Urinary bladder (tissue), 4 donors: ENCODE measurements around the gene IRGC. TPM values are rescaled to one million over a fixed set of nuclear protein-coding genes. Genes with fewer than 3 reads are reported as not detected.

ENCODE experiments used
- DNase-seq: peaks from one replicate; pipeline ENCODE4 v3.0.0-alpha.2; 2015; ENCODE audit errors: extremely low spot score
- H3K27ac ChIP-seq: one replicate; pipeline ENCODE4 v1.5.1; 2013; ENCODE audit warnings: low read depth, mild to moderate bottlenecking, moderate library complexity
- H3K36me3 ChIP-seq: one replicate; pipeline ENCODE4 v1.6.1; 2013; ENCODE audit warnings: mild to moderate bottlenecking, moderate library complexity; ENCODE audit not compliant: insufficient read depth
- H3K4me1 ChIP-seq: one replicate; pipeline ENCODE4 v1.6.1; 2013; ENCODE audit warnings: mild to moderate bottlenecking, moderate library complexity; ENCODE audit not compliant: insufficient read depth
- H3K4me3 ChIP-seq: one replicate; pipeline ENCODE4 v1.5.1; 2013; ENCODE audit warnings: low read depth, low read length
- WGBS: extraction: QIAGEN DNeasy Blood & Tissue Kit; methylation state at CpG from one replicate; pipeline ENCODE4 v1.1.7; 2013; 5-methylcytosine and 5-hydroxymethylcytosine counted together
- polyA plus RNA-seq: library from polyadenylated mRNA; stranded (reverse); fragments of 200-250 nt; gene quantifications from one replicate; pipeline ENCODE4 v1.2.3, GENCODE V29; 2013
- total RNA-seq: library from RNA; depleted of rRNA; stranded (reverse); fragments of >200 nt; gene quantifications from one replicate; pipeline ENCODE4 v1.2.3, GENCODE V29; 2014
- donor health status: healthy with polysubstance abuse.
- donor health status: healthy.

IRGC gene
- total and polyA plus RNA-seq, 2 donors = not detected

- Histone ChIP-seq H3K36me3 (no peaks in the 10 kb centered on the region), H3K27ac (no peak overlapping the region), H3K4me3 (no peak overlapping the region), H3K4me1 (no peaks in the 10 kb centered on the region)
- no peak for DNase-seq
- WGBS = 89% methylated on average over 10 of the region's 10 CpGs
Observed at GRCh38 chr19:43741075-43741825, 25.4 kb downstream of the IRGC start.

- no peak for DNase-seq
- WGBS = 83% methylated on average over 3 of the region's 3 CpGs
- H3K4me1 ChIP-seq = no peaks in the 10 kb centered on the region
- H3K36me3 ChIP-seq = no peaks in the 10 kb centered on the region
- no peak overlapping the region for H3K4me3 ChIP-seq
- H3K27ac ChIP-seq = no peak overlapping the region
Observed at GRCh38 chr19:43743059-43743458, 27.2 kb downstream of the IRGC start.

- Histone ChIP-seq H3K36me3 (peaks cover 2% of the 10 kb centered on the region), H3K4me3 (no peak overlapping the region), H3K4me1 (no peaks in the 10 kb centered on the region), H3K27ac (no peak overlapping the region)
- 88% methylated on average over 16 of the region's 16 CpGs for WGBS
- no peak for DNase-seq
Observed at GRCh38 chr19:43747557-43748204, 31.8 kb downstream of the IRGC start.

- H3K27ac ChIP-seq = no peak overlapping the region
- H3K4me1 ChIP-seq = no peaks in the 10 kb centered on the region
- H3K4me3 ChIP-seq = no peak overlapping the region
- DNase-seq = no peak
- H3K36me3 ChIP-seq = peaks cover 2% of the 10 kb centered on the region
- 92% methylated on average over 4 of the region's 4 CpGs for WGBS
Observed at GRCh38 chr19:43748205-43748594, 32.3 kb downstream of the IRGC start.

- peaks cover 2% of the 10 kb centered on the region for H3K36me3 ChIP-seq
- peaks cover 3% of the 10 kb centered on the region for H3K4me1 ChIP-seq
- no peak overlapping the region for H3K27ac ChIP-seq
- no peak for DNase-seq
- H3K4me3 ChIP-seq = no peak overlapping the region
- WGBS = 85% methylated on average over 4 of the region's 4 CpGs
Observed at GRCh38 chr19:43748685-43749084, 32.8 kb downstream of the IRGC start.

- Histone ChIP-seq H3K27ac (no peak overlapping the region), H3K4me3 (no peak overlapping the region), H3K36me3 (peaks cover 2% of the 10 kb centered on the region), H3K4me1 (peaks cover 3% of the 10 kb centered on the region)
- WGBS = 91% methylated on average over 7 of the region's 7 CpGs
- DNase-seq = no peak
Observed at GRCh38 chr19:43749152-43749551, 33.3 kb downstream of the IRGC start.

GRCh38 chr19:43749898-43750297, 34.0 kb downstream of the IRGC start:
- no peak overlapping the region for H3K4me3 ChIP-seq
- WGBS = 92% methylated on average over 1 of the region's 1 CpG
- DNase-seq = no peak
- H3K36me3 ChIP-seq = peaks cover 2% of the 10 kb centered on the region
- H3K27ac ChIP-seq = no peak overlapping the region
- H3K4me1 ChIP-seq = peaks cover 3% of the 10 kb centered on the region

GRCh38 chr19:43751466-43752220, 35.8 kb downstream of the IRGC start:
- Histone ChIP-seq H3K27ac (no peak overlapping the region), H3K4me3 (no peak overlapping the region), H3K36me3 (peaks cover 2% of the 10 kb centered on the region), H3K4me1 (peaks cover 3% of the 10 kb centered on the region)
- no peak for DNase-seq
- 93% methylated on average over 4 of the region's 4 CpGs for WGBS

- 94% methylated on average over 6 of the region's 6 CpGs for WGBS
- H3K27ac ChIP-seq = no peak overlapping the region
Observed at GRCh38 chr19:43752287-43752875, 36.5 kb downstream of the IRGC start.

GRCh38 chr19:43754253-43754502, 38.3 kb downstream of the IRGC start:
- Histone ChIP-seq H3K27ac (peak overlapping the region; percentile 98), H3K4me3 (peak overlapping the region; percentile 46), H3K36me3 (peaks cover 2% of the 10 kb centered on the region), H3K4me1 (peaks cover 3% of the 10 kb centered on the region)
- 0% methylated on average over 11 of the region's 11 CpGs for WGBS
- no peak for DNase-seq

More at GRCh38 chr19:43752287-43752875, 36.5 kb downstream of the IRGC start:
- peaks cover 2% of the 10 kb centered on the region for H3K36me3 ChIP-seq
- peaks cover 3% of the 10 kb centered on the region for H3K4me1 ChIP-seq
- no peak overlapping the region for H3K4me3 ChIP-seq
- no peak for DNase-seq

- Histone ChIP-seq H3K36me3 (no peaks in the 10 kb centered on the region), H3K4me3 (peak within 1 kb of the TSS; percentile 46), H3K4me1 (peaks cover 3% of the 10 kb centered on the region), H3K27ac (peak within 1 kb of the TSS; percentile 98)
- WGBS = under 1% methylated on average over 79 of the region's 79 CpGs
- peak; percentile 98 for DNase-seq
Observed at GRCh38 chr19:43754503-43755255, 38.8 kb downstream of the IRGC start, which contains the start of gene SMG9. Gene SMG9 (minus strand): TSS chr19:43754962. CDS start chr19:43750741, 4,221 bp downstream.

- H3K36me3 ChIP-seq = no peaks in the 10 kb centered on the region
- WGBS = under 1% methylated on average over 28 of the region's 28 CpGs
- peak overlapping the region; percentile 46 for H3K4me3 ChIP-seq
- peak; percentile 57 for DNase-seq
- peaks cover 3% of the 10 kb centered on the region for H3K4me1 ChIP-seq
- peak overlapping the region; percentile 98 for H3K27ac ChIP-seq
Observed at GRCh38 chr19:43755256-43755801, 39.5 kb downstream of the IRGC start.

GRCh38 chr19:43759515-43759914, 43.6 kb downstream of the IRGC start:
- Histone ChIP-seq H3K4me3 (no peak overlapping the region), H3K4me1 (no peaks in the 10 kb centered on the region), H3K36me3 (no peaks in the 10 kb centered on the region), H3K27ac (no peak overlapping the region)
- 62% methylated on average over 5 of the region's 5 CpGs for WGBS
- no peak for DNase-seq
